GM10248 (cell line): Measurements from ENCODE around the gene PTPN13.

Experiments
- CTCF ChIA-PET: fragments of 300-600 bp; sonication (Branson Sonifier 250); formaldehyde crosslinking; extraction: SDS; loops from one replicate; lab custom pipeline; 2021; ENCODE audit warnings: antibody characterized with exemption; lab: Yijun Ruan, JAX
- POLR2A ChIA-PET: fragments of 350-650 bp; sonication (Branson Sonifier 250); formaldehyde crosslinking; extraction: SDS; loops from one replicate; lab custom pipeline; 2020; ENCODE audit warnings: antibody characterized with exemption; lab: Yijun Ruan, JAX
- DNase-seq: peaks from one replicate; pipeline ENCODE4 v3.0.0; 2012; ENCODE audit errors: extremely low spot score
- TF ChIP-seq, protein P1 (sequence below): IDR thresholded peaks from 2 replicates; pipeline ENCODE4 v1.5.1; 2012; ENCODE audit warnings: mild to moderate bottlenecking, low read depth; ENCODE audit errors: extremely low read depth, missing control alignments, control extremely low read depth

PTPN13 gene

DNA sequence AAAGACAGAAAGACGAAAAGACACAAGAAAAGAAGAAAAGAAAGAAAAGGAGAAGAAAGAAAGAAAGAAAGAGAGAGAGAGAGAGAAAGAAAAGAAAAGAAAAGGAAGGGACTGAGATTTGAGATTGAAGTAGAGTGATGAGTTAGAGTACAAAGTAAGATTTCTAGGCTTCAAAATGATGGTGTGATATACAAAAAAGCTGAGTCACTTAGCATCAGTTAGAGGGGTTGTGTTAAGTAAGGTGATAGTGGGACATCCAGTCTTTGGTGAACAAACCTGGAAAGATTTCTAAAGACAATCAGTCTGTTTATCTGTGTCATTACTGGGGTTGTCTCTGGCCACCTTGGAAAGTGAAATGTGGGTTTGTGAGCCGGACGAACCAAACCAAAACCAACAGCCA lies 241.6 kb downstream of the PTPN13 start:
- POLR2A ChIA-PET = no interaction called here
- CTCF ChIA-PET = interaction anchor here (2.7 kb wide), 1 partner anchor 13 kb away, joined by 9 read pairs; the partner anchor contains the start of gene SLC10A6
- no peak for DNase-seq
- TF ChIP-seq, protein P1, sequence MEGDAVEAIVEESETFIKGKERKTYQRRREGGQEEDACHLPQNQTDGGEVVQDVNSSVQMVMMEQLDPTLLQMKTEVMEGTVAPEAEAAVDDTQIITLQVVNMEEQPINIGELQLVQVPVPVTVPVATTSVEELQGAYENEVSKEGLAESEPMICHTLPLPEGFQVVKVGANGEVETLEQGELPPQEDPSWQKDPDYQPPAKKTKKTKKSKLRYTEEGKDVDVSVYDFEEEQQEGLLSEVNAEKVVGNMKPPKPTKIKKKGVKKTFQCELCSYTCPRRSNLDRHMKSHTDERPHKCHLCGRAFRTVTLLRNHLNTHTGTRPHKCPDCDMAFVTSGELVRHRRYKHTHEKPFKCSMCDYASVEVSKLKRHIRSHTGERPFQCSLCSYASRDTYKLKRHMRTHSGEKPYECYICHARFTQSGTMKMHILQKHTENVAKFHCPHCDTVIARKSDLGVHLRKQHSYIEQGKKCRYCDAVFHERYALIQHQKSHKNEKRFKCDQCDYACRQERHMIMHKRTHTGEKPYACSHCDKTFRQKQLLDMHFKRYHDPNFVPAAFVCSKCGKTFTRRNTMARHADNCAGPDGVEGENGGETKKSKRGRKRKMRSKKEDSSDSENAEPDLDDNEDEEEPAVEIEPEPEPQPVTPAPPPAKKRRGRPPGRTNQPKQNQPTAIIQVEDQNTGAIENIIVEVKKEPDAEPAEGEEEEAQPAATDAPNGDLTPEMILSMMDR = no peak

DNA sequence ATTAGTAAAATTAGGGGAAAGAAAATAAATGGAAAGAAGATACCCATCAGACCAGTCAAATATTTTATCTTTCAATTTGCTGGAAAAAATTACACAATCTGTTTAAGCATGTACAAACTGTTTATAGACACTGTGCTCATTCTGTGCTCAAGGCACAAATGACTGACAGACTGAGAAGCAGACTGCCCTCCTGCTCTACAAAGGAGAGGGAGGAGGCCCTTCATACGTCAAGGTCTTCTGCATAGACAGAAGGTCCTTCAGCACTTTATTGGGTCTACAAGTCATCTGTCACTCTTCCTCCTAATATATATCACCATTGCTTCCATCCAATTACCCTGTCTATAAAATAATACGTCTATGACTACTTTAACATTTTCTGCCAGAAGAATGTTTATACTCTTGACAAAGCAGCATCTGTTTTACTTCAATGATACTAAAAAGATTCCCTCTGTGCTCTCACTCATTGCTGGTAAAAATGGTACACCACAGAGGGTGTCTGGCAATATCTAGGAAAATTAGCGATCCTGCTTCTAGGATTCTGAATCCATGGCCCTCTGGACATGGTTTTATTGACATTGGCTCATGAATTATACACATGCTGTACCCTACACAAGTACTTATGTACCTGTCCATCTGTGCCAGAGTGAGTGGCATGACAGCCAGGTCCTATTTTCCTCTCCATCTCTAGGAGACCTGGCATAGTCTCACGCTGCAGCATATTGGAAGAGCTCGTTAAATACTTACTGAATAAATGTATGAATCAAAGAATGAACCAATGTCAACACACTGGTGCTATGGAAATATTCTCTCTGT lies 243.8 kb downstream of the PTPN13 start:
- CTCF ChIA-PET = no interaction called here
- POLR2A ChIA-PET = no interaction called here
- TF ChIP-seq, protein P1 = no peak
- DNase-seq = no peak

DNA sequence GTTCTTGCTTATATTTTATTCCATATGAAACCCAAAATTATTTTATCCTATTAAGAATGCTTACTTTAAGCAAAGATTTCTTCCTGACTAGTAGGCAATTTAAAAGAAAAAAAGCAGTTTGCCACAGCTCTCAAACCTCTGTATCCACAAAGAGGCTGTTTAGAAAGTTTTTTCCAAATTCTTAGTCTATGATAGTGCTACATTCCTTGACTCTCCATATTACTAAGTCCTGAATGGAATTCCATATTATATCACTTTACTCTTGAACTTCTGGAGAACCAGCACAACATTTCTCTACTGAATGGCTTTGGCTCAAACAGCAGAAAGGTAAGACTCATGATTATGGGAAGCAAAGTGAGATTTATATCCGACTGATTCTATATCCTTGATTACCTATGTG lies 246.7 kb downstream of the PTPN13 start:
- ChIA-PET POLR2A (no interaction called here), CTCF (no interaction called here)
- TF ChIP-seq, protein P1 = no peak
- DNase-seq = no peak

DNA sequence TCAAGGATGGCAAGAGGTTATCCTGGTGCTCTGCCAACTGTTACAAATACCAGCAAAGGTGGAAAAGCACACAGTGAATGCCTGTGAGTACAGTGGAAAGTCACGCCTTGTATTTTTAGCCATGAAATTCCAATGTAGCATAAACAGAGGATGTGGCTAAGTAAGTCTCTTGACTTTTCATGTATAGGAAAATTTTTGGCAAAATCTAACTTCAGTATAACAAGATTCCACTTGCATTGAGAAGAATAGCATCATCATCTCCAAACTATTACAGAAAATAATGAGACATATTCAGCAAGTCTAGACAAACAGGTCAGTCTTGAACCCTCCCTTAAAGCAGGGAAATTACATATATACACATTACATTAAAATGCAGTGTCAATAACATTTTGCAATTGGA lies 247.2 kb downstream of the PTPN13 start:
- POLR2A ChIA-PET = no interaction called here
- CTCF ChIA-PET = no interaction called here
- TF ChIP-seq, protein P1 = no peak
- no peak for DNase-seq

DNA sequence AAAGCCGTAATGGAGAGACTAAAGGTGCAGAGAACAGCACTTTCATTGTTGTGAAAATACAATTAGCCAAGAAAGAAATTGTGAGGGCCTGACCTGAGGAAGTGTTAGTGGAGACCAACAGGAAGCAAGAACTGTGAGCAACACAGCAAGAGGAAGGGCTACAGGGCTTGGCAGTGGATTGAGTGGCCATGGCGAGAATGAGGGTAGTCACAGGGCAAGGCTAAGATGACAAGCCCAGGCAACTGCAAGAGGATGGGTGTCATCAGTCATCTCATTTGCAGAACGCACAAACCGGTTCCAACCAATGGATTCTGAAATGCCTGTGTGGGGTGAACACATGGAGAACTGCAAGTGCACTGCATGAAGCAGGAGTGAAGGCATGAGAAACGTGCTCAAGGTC lies 251.5 kb downstream of the PTPN13 start:
- no peak for DNase-seq
- CTCF ChIA-PET = no interaction called here
- POLR2A ChIA-PET = no interaction called here

DNA sequence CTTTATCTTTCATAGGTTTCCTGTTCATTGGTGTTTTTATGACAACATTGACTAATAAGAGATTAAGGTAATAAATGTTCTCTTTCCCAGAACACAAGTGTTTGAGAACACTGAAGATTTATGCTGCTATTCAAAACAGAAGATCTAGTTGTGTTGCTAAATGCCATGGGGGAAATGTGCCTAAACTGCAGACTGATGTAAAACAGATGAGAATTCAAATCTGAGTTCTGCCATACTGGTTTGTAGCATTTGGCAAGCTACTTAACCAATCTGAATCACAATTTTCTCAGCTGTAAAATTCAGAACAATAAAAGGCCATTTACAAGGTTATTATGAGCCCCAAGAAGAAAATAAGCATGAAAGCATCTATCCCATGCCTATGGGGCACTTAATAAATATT lies 252.8 kb downstream of the PTPN13 start:
- CTCF ChIA-PET = interaction anchor here (4.3 kb wide), 1 partner anchor 350 kb away, joined by 21 read pairs; no protein-coding TSS in a partner anchor
- TF ChIP-seq, protein P1 = no peak
- POLR2A ChIA-PET = no interaction called here
- no peak for DNase-seq

More for the DNA sequence above, 251.5 kb downstream of the PTPN13 start:
- TF ChIP-seq, protein P1 = no peak
